ENCODE results near the gene BST2. TPM values are rescaled to one million over a fixed set of nuclear protein-coding genes. Genes with fewer than 3 reads are reported as not detected.

BST2 gene
- total RNA-seq: 10 to 100 TPM; 12.8 to 15.6 TPM

GRCh38 chr19:17405250-17406045 is at the start of gene BST2:
BST2 (minus strand) TSS chr19:17405630; CDS start chr19:17405575, 55 bp downstream.
- Histone ChIP-seq H3K36me3 (no peaks in the 10 kb centered on the region), H3K27me3 (no peaks in the 10 kb centered on the region), H3K27ac (peak within 1 kb of the TSS; percentile 88), H3K4me3 (peak within 1 kb of the TSS; percentile 35), H3K9ac (ENCODE audit: low read depth in 2 of 2, low read length in 2 of 2) (peak within 1 kb of the TSS; percentile 71 to 83), H3K4me1 (peaks cover 3% of the 10 kb centered on the region), H3K9me3 (no peaks in the 10 kb centered on the region)
- intact Hi-C loops (cut with DNase I): no loop called here
- TF ChIP-seq CTCF (IDR thresholded peaks at IDR 0.05): no peak
- peak; percentile 38 for DNase-seq

- no peak for DNase-seq
- Histone ChIP-seq H3K27me3 (peaks cover 18% of the 10 kb centered on the region), H3K36me3 (no peaks in the 10 kb centered on the region), H3K4me3 (no peak overlapping the region), H3K9ac (ENCODE audit: low read depth in 2 of 2, low read length in 2 of 2) (no peak overlapping the region), H3K4me1 (no peaks in the 10 kb centered on the region), H3K27ac (no peak overlapping the region), H3K9me3 (no peaks in the 10 kb centered on the region)
- TF ChIP-seq CTCF (IDR thresholded peaks at IDR 0.05): no peak
- intact Hi-C loops (cut with DNase I): no loop called here
Observed at GRCh38 chr19:17454576-17455071, 49.2 kb upstream of the BST2 start.

GRCh38 chr19:17451820-17452219 is 46.4 kb upstream of the BST2 start:
- Histone ChIP-seq H3K27me3 (peaks cover 29% of the 10 kb centered on the region), H3K9me3 (no peaks in the 10 kb centered on the region), H3K36me3 (no peaks in the 10 kb centered on the region), H3K9ac (ENCODE audit: low read depth in 2 of 2, low read length in 2 of 2) (no peak overlapping the region), H3K27ac (no peak overlapping the region), H3K4me3 (no peak overlapping the region), H3K4me1 (no peaks in the 10 kb centered on the region)
- no peak for TF ChIP-seq CTCF (IDR thresholded peaks at IDR 0.05)
- DNase-seq: no peak
- intact Hi-C loops (cut with DNase I): no loop called here

- Histone ChIP-seq H3K27me3 (peaks cover 16% of the 10 kb centered on the region), H3K4me1 (no peaks in the 10 kb centered on the region), H3K36me3 (no peaks in the 10 kb centered on the region), H3K4me3 (no peak overlapping the region), H3K9ac (ENCODE audit: low read depth in 2 of 2, low read length in 2 of 2) (no peak overlapping the region), H3K9me3 (no peaks in the 10 kb centered on the region), H3K27ac (no peak overlapping the region)
- intact Hi-C loops (cut with DNase I): no loop called here
- no peak for TF ChIP-seq CTCF (IDR thresholded peaks at IDR 0.05)
- no peak for DNase-seq
Observed at GRCh38 chr19:17450264-17451075, 45.0 kb upstream of the BST2 start.

GRCh38 chr19:17448131-17448967 is 42.9 kb upstream of the BST2 start, which contains the start of gene TMEM221:
TMEM221 (minus strand) TSS chr19:17448668; CDS start chr19:17448462, 206 bp downstream.
- peak within 1 kb of the TSS in 1 of 2 donors; percentile 43 for H3K9ac ChIP-seq (ENCODE audit: low read depth in 2 of 2, low read length in 2 of 2)
- no peaks in the 10 kb centered on the region for H3K9me3 ChIP-seq
- peak; percentile 24 for TF ChIP-seq CTCF (IDR thresholded peaks at IDR 0.05)
- no peaks in the 10 kb centered on the region for H3K4me1 ChIP-seq
- no peaks in the 10 kb centered on the region for H3K36me3 ChIP-seq
- H3K4me3 ChIP-seq: peak within 1 kb of the TSS; percentile 34
- peak; percentile 46 for DNase-seq
- H3K27ac ChIP-seq: no peak within 1 kb of the TSS
- peaks cover 12% of the 10 kb centered on the region for H3K27me3 ChIP-seq
- intact Hi-C loops (cut with DNase I): no loop called here

Measured in colonic mucosa (tissue), 4 donors.